Keratinocyte (primary cell): ENCODE results near the gene SLC15A5. TPM values are rescaled to one million over a fixed set of nuclear protein-coding genes. Genes with fewer than 3 reads are reported as not detected.

ENCODE experiments used
- DNase-seq: peaks from one replicate; pipeline ENCODE4 v3.0.0-alpha.2; 2011; ENCODE audit warnings: low read depth, missing footprints, low spot score
- FAIRE-seq: peaks from 2 replicates; lab custom pipeline; 2011; peaks lifted over from hg19 to GRCh38; lab: Jason Lieb, UNC
- H2AFZ ChIP-seq: 2 replicates; pipeline ENCODE4 v1.6.0; 2012; ENCODE audit warnings: low read length, control low read depth, inconsistent platforms; ENCODE audit not compliant: control insufficient read depth
- H3K27ac ChIP-seq: 2 replicates; pipeline ENCODE4 v1.5.1; 2011; ENCODE audit warnings: low read length; ENCODE audit not compliant: control insufficient read depth, insufficient read depth
- H3K27me3 ChIP-seq: 3 replicates; pipeline ENCODE4 v1.6.0; 2011; ENCODE audit warnings: low read length; ENCODE audit not compliant: control insufficient read depth, insufficient read depth; ENCODE audit errors: extremely low read depth
- H3K36me3 ChIP-seq, 2 experiments: 2 replicates in 1 of 2; 3 replicates in 1 of 2; pipeline ENCODE4 v1.5.1; 2011; ENCODE audit warnings: low read length in 2 of 2, mild to moderate bottlenecking in 1 of 2; ENCODE audit not compliant: control insufficient read depth in 2 of 2, insufficient read depth in 2 of 2; ENCODE audit errors: extremely low read depth in 1 of 2
- H3K4me1 ChIP-seq: 3 replicates; pipeline ENCODE4 v1.5.1; 2011; ENCODE audit warnings: low read length; ENCODE audit not compliant: control insufficient read depth, insufficient read depth; ENCODE audit errors: extremely low read depth
- H3K4me2 ChIP-seq: 3 replicates; pipeline ENCODE4 v1.6.0; 2011; ENCODE audit warnings: low read depth, low read length; ENCODE audit not compliant: control insufficient read depth, insufficient read depth; ENCODE audit errors: extremely low read depth
- H3K4me3 ChIP-seq, 3 experiments: fragments of 200-600 bp in 1 of 3; sonication (generic) in 1 of 3; 2 replicates in 2 of 3; 3 replicates in 1 of 3; pipeline ENCODE4 v1.5.1; 2011 to 2016; ENCODE audit warnings: low read length in 3 of 3, mild to moderate bottlenecking in 3 of 3, control low read depth in 2 of 3, inconsistent platforms in 1 of 3, low read depth in 1 of 3, mixed read lengths in 1 of 3, mixed run types in 1 of 3, moderate library complexity in 1 of 3; ENCODE audit not compliant: control insufficient read depth in 2 of 3, insufficient read depth in 2 of 3; ENCODE audit errors: extremely low read depth in 1 of 3
- H3K79me2 ChIP-seq: 2 replicates; pipeline ENCODE4 v1.6.0; 2012; ENCODE audit warnings: low read length; ENCODE audit not compliant: control insufficient read depth, insufficient read depth
- H3K9ac ChIP-seq: 3 replicates; pipeline ENCODE4 v1.6.0; 2011; ENCODE audit warnings: low read length; ENCODE audit not compliant: control insufficient read depth, insufficient read depth; ENCODE audit errors: extremely low read depth
- H3K9me1 ChIP-seq: 3 replicates; pipeline ENCODE4 v1.6.0; 2011; ENCODE audit warnings: low read length; ENCODE audit not compliant: control insufficient read depth, insufficient read depth; ENCODE audit errors: extremely low read depth
- H3K9me3 ChIP-seq: 2 replicates; pipeline ENCODE4 v1.5.1; 2012; ENCODE audit warnings: low read depth, low read length; ENCODE audit not compliant: control insufficient read depth
- H4K20me1 ChIP-seq: 3 replicates; pipeline ENCODE4 v1.6.0; 2011; ENCODE audit warnings: low read length; ENCODE audit not compliant: control insufficient read depth, insufficient read depth; ENCODE audit errors: extremely low read depth
- EZH2 ChIP-seq: IDR thresholded peaks from one replicate; pipeline ENCODE4 v1.6.1; 2012; ENCODE audit warnings: inconsistent platforms, mild to moderate bottlenecking, low read length, moderate library complexity
- dilution Hi-C: fragments of 300-500 bp; cut with MboI; formaldehyde crosslinking; loops from one replicate; pipeline ENCODE4 v1.7.0; 2020; ENCODE audit warnings: low sequenced_read_pairs; ENCODE audit not compliant: extremely low pct_ligation_motif_present
- polyA plus RNA-seq, 5 experiments: library from polyadenylated mRNA; depleted of rRNA in 3 of 5; stranded (reverse) in 3 of 5; stranded (forward) in 1 of 5; unstranded in 1 of 5; fragments of >200 nt; gene quantifications; 1 replicate in 1 of 5; 2 replicates in 3 of 5; 3 replicates in 1 of 5; pipeline versions ENCODE4 v1.2.1 to v1.2.3, GENCODE V29; 2011 to 2012; ENCODE audit warnings: missing spikeins in 2 of 5, low read depth in 1 of 5, low replicate concordance in 1 of 5
- TF ChIP-seq, protein P1 (sequence below), 3 experiments: IDR thresholded peaks in 1 of 3; conservative IDR thresholded peaks in 1 of 3; optimal IDR thresholded peaks in 1 of 3; 2 replicates in 2 of 3; 3 replicates in 1 of 3; pipeline versions ENCODE3 to v1.5.1; 2011; ENCODE audit warnings: low read length in 3 of 3, mild to moderate bottlenecking in 3 of 3, moderate library complexity in 2 of 3, control low read depth in 1 of 3, inconsistent platforms in 1 of 3; ENCODE audit not compliant: insufficient read depth in 2 of 3; ENCODE audit errors: extremely low read depth in 1 of 3

The SLC15A5 gene
- polyA plus RNA-seq, 1 donor (not counting 4 experiments of a cell fraction or from before 2014, with no cell fraction given): not detected

- Histone ChIP-seq H3K9ac (no peak overlapping the region), H3K4me3 (no peak overlapping the region), H3K36me3 (no peaks in the 10 kb centered on the region), H3K4me1 (no peaks in the 10 kb centered on the region), H4K20me1 (no peaks in the 10 kb centered on the region), H3K9me3 (no peaks in the 10 kb centered on the region), H3K27ac (no peak overlapping the region), H3K79me2 (no peaks in the 10 kb centered on the region), H3K4me2 (no peak overlapping the region), H2AFZ (no peak overlapping the region), H3K9me1 (no peaks in the 10 kb centered on the region), H3K27me3 (no peaks in the 10 kb centered on the region)
- TF ChIP-seq EZH2: no peak
- TF ChIP-seq, protein P1, sequence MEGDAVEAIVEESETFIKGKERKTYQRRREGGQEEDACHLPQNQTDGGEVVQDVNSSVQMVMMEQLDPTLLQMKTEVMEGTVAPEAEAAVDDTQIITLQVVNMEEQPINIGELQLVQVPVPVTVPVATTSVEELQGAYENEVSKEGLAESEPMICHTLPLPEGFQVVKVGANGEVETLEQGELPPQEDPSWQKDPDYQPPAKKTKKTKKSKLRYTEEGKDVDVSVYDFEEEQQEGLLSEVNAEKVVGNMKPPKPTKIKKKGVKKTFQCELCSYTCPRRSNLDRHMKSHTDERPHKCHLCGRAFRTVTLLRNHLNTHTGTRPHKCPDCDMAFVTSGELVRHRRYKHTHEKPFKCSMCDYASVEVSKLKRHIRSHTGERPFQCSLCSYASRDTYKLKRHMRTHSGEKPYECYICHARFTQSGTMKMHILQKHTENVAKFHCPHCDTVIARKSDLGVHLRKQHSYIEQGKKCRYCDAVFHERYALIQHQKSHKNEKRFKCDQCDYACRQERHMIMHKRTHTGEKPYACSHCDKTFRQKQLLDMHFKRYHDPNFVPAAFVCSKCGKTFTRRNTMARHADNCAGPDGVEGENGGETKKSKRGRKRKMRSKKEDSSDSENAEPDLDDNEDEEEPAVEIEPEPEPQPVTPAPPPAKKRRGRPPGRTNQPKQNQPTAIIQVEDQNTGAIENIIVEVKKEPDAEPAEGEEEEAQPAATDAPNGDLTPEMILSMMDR (optimal IDR thresholded peaks at IDR 0.05 in 1 of 3, IDR thresholded peaks at IDR 0.05 in 1 of 3, conservative IDR thresholded peaks at IDR 0.05 in 1 of 3; ENCODE audit: extremely low read depth in 1 of 3, insufficient read depth in 2 of 3, low read length in 3 of 3): no peak
- DNase-seq (no peak), FAIRE-seq (no peak)
- dilution Hi-C loops: no loop called here
Observed at GRCh38 chr12:16154990-16155389, 122.5 kb downstream of the SLC15A5 start.

DNA sequence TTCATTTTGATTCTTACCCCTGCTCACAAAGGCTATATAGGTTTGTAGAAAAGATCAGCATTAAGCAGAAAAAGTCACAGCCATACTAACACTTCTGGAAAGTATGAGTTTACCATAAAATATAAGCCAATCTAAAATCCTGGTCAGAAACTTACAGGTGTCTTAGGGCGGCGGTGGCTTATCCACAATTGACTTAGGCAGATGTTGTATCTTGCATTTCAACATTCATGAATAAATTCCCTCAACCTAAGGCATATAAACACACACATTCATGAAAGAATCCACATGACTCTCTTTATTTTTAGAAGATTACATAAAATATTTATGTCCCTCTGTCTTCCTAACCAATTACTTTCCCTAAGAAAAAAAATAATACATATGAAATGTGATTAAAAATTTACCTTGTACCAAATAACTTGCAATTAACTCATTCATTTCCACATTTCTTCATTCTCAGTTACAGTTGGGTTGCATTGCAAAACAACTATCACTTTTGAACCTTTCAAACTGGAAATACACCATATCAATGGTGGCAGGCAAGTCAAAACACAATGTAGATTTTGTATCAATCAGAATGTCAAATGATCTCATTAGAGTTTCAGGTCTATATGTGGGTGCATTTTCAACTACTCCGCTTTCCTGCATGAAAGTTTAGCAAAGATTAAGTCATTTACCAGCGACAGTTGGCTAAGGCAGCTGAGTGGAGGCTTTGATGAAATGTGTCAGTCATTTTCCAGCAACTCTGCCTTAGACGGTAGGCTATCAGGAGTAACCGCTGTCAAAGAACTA is 124.4 kb downstream of the SLC15A5 start:
- H3K9me1 ChIP-seq: no peaks in the 10 kb centered on the region
- H3K4me3 ChIP-seq: no peak overlapping the region
- dilution Hi-C loops: no loop called here
- no peaks in the 10 kb centered on the region for H4K20me1 ChIP-seq
- TF ChIP-seq, protein P1 (optimal IDR thresholded peaks at IDR 0.05 in 1 of 3, IDR thresholded peaks at IDR 0.05 in 1 of 3, conservative IDR thresholded peaks at IDR 0.05 in 1 of 3; ENCODE audit: extremely low read depth in 1 of 3, insufficient read depth in 2 of 3, low read length in 3 of 3): no peak
- H3K9ac ChIP-seq: no peak overlapping the region
- no peak overlapping the region for H3K4me2 ChIP-seq
- H3K79me2 ChIP-seq: no peaks in the 10 kb centered on the region
- H3K4me1 ChIP-seq: no peaks in the 10 kb centered on the region
- no peaks in the 10 kb centered on the region for H3K27me3 ChIP-seq
- no peaks in the 10 kb centered on the region for H3K9me3 ChIP-seq
- no peak overlapping the region for H2AFZ ChIP-seq
- no peaks in the 10 kb centered on the region for H3K36me3 ChIP-seq
- DNase-seq: no peak
- no peak for FAIRE-seq
- H3K27ac ChIP-seq: no peak overlapping the region
